Loucy (cell line): ENCODE data around the gene PRKN.

Experiments used
- EZH2phosphoT487 ChIP-seq: fragments of 200-600 bp; IDR thresholded peaks from 2 replicates; pipeline ENCODE4 v1.6.1; 2018; ENCODE audit warnings: antibody characterized with exemption, mild to moderate bottlenecking, moderate library complexity, borderline replicate concordance
- TF ChIP-seq, protein P1 (sequence below): fragments of 200-600 bp; sonication (generic); conservative IDR thresholded peaks from 2 replicates; pipeline ENCODE4 v1.5.1; 2014; ENCODE audit warnings: mild to moderate bottlenecking, antibody characterized with exemption, low read length

DNA sequence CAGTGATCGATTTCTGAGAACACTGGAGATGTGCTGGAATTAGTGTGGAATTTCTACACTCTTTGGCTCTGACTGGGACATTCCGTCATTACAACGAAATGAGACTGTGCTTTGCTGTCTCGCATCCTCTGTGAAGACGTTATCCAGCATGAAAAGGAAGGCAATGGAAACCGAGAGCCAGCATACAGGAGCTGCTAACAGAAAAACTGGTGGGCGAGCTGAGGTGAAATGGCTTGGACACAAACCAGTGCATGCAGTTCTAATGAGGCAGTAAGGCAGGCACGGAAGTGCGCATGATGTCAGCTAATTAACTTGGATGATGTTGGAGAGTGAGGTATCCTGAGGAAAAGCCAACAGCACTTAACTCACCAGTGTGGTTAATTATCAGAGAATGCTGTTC lies 1250.9 kb downstream of the PRKN start:
- TF ChIP-seq, protein P1, sequence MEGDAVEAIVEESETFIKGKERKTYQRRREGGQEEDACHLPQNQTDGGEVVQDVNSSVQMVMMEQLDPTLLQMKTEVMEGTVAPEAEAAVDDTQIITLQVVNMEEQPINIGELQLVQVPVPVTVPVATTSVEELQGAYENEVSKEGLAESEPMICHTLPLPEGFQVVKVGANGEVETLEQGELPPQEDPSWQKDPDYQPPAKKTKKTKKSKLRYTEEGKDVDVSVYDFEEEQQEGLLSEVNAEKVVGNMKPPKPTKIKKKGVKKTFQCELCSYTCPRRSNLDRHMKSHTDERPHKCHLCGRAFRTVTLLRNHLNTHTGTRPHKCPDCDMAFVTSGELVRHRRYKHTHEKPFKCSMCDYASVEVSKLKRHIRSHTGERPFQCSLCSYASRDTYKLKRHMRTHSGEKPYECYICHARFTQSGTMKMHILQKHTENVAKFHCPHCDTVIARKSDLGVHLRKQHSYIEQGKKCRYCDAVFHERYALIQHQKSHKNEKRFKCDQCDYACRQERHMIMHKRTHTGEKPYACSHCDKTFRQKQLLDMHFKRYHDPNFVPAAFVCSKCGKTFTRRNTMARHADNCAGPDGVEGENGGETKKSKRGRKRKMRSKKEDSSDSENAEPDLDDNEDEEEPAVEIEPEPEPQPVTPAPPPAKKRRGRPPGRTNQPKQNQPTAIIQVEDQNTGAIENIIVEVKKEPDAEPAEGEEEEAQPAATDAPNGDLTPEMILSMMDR = no peak
- no peak for TF ChIP-seq EZH2phosphoT487
